IMR-90 (cell line): ENCODE data around the gene LRFN2. TPM values are rescaled to one million over a fixed set of nuclear protein-coding genes. Genes with fewer than 3 reads are reported as not detected.

Experiments
- ATAC-seq: fragments of 200-7000 bp; cut with Tn5 transposase; 2 replicates; pipeline ENCODE4 v1.9.1; 2020; ENCODE audit warnings: low read depth, mild to moderate bottlenecking, moderate library complexity
- BruUV-seq: library from RNA; stranded (reverse); fragments of 400-500 nt; replicated peaks from 2 replicates; lab custom pipeline; 2021; lab: Mats Ljungman, UMichigan
- CTCF ChIA-PET: fragments of 300-600 bp; formaldehyde crosslinking; extraction: SDS; loops from one replicate; lab custom pipeline; 2021; ENCODE audit warnings: antibody characterized with exemption; lab: Yijun Ruan, JAX
- POLR2A ChIA-PET: fragments of 300-600 bp; sonication (Branson Sonifier 250); formaldehyde crosslinking; loops from one replicate; lab custom pipeline; 2022; ENCODE audit warnings: antibody characterized with exemption; ENCODE audit not compliant: unreplicated experiment; lab: Charles Lee
- DNase-seq: peaks from one replicate; pipeline ENCODE4 v3.0.0; 2013
- H2AFZ ChIP-seq: replicated peaks from 2 replicates; pipeline ENCODE3; 2013; ENCODE audit warnings: low read length, mild to moderate bottlenecking; ENCODE audit not compliant: poor library complexity
- H2AK5ac ChIP-seq: 2 replicates; pipeline ENCODE4 v1.6.1; 2013; ENCODE audit warnings: low read depth, low read length, inconsistent platforms
- H2AK9ac ChIP-seq: replicated peaks from 2 replicates; pipeline ENCODE3; 2013; ENCODE audit warnings: mild to moderate bottlenecking, low read depth, low read length, moderate library complexity; ENCODE audit not compliant: poor library complexity
- H2BK120ac ChIP-seq: 2 replicates; pipeline ENCODE4 v1.6.1; 2013; ENCODE audit warnings: low read depth, low read length, inconsistent platforms
- H2BK15ac ChIP-seq: 3 replicates; pipeline ENCODE4 v1.6.1; 2013; ENCODE audit warnings: low read depth, low read length, inconsistent platforms
- H2BK20ac ChIP-seq: 2 replicates; pipeline ENCODE4 v1.6.1; 2013; ENCODE audit warnings: low read depth, mild to moderate bottlenecking, inconsistent platforms, low read length, moderate library complexity
- H2BK5ac ChIP-seq: 2 replicates; pipeline ENCODE4 v1.6.1; 2013; ENCODE audit warnings: mild to moderate bottlenecking, low read depth, low read length, inconsistent platforms; ENCODE audit not compliant: poor library complexity, severe bottlenecking
- H3K14ac ChIP-seq: replicated peaks from 2 replicates; pipeline ENCODE4 v1.6.1; 2013; ENCODE audit warnings: low read depth, low read length, inconsistent platforms
- H3K18ac ChIP-seq: 2 replicates; pipeline ENCODE4 v1.6.1; 2013; ENCODE audit warnings: low read depth, low read length, control low read depth
- H3K23ac ChIP-seq: 2 replicates; pipeline ENCODE4 v1.6.1; 2013; ENCODE audit warnings: low read depth, low read length, inconsistent platforms
- H3K27ac ChIP-seq: 2 replicates; pipeline ENCODE4 v1.5.1; 2013; ENCODE audit warnings: mild to moderate bottlenecking, control low read depth, low read length; ENCODE audit not compliant: insufficient read depth
- H3K27me3 ChIP-seq: 2 replicates; pipeline ENCODE4 v1.6.1; 2013; ENCODE audit warnings: low read length; ENCODE audit not compliant: control insufficient read depth, insufficient read depth
- H3K36me3 ChIP-seq: 2 replicates; pipeline ENCODE4 v1.6.1; 2013; ENCODE audit warnings: low read length, mixed read lengths; ENCODE audit not compliant: control insufficient read depth, insufficient read depth
- H3K4ac ChIP-seq: 2 replicates; pipeline ENCODE4 v1.6.1; 2013; ENCODE audit warnings: low read depth, low read length, inconsistent platforms
- H3K4me1 ChIP-seq: 2 replicates; pipeline ENCODE4 v1.6.1; 2013; ENCODE audit warnings: low read length, mixed read lengths; ENCODE audit not compliant: control insufficient read depth, insufficient read depth
- H3K4me2 ChIP-seq: 2 replicates; pipeline ENCODE4 v1.6.1; 2013; ENCODE audit warnings: low read depth, mild to moderate bottlenecking, control low read depth, low read length, moderate library complexity
- H3K4me3 ChIP-seq: 2 replicates; pipeline ENCODE4 v1.5.1; 2013; ENCODE audit warnings: low read depth, mild to moderate bottlenecking, control low read depth, low read length, moderate library complexity; ENCODE audit not compliant: insufficient read depth
- H3K56ac ChIP-seq: 2 replicates; pipeline ENCODE4 v1.6.1; 2013; ENCODE audit warnings: low read length, inconsistent platforms; ENCODE audit not compliant: insufficient read depth; ENCODE audit errors: extremely low read depth
- H3K79me1 ChIP-seq, 2 experiments: 2 replicates each; pipeline ENCODE4 v1.6.1; 2013; ENCODE audit warnings: low read length in 2 of 2, inconsistent platforms in 1 of 2, low read depth in 1 of 2
- H3K9ac ChIP-seq: 2 replicates; pipeline ENCODE4 v1.6.1; 2013; ENCODE audit warnings: low read depth, low read length, control low read depth
- H3K9me1 ChIP-seq: 2 replicates; pipeline ENCODE4 v1.6.1; 2013; ENCODE audit warnings: low read length, inconsistent platforms; ENCODE audit not compliant: insufficient read depth
- H3K9me3 ChIP-seq: 2 replicates; pipeline ENCODE4 v1.6.1; 2013; ENCODE audit warnings: low read length; ENCODE audit not compliant: control insufficient read depth, insufficient read depth
- H4K20me1 ChIP-seq: 2 replicates; pipeline ENCODE4 v1.6.1; 2013; ENCODE audit warnings: low read length, inconsistent platforms; ENCODE audit not compliant: insufficient read depth
- H4K5ac ChIP-seq: 2 replicates; pipeline ENCODE4 v1.6.1; 2013; ENCODE audit warnings: mild to moderate bottlenecking, low read depth, low read length, control low read depth
- H4K8ac ChIP-seq, 2 experiments: 2 replicates each; pipeline ENCODE4 v1.6.1; 2013; ENCODE audit warnings: low read depth in 2 of 2, low read length in 2 of 2, control low read depth in 1 of 2, inconsistent platforms in 1 of 2
- H4K91ac ChIP-seq: 2 replicates; pipeline ENCODE4 v1.6.1; 2013; ENCODE audit warnings: low read depth, low read length, inconsistent platforms; ENCODE audit not compliant: insufficient read depth
- FOS ChIP-seq: fragments of 150-350 bp; IDR thresholded peaks from 2 replicates; pipeline ENCODE4 v1.6.1; 2016; ENCODE audit warnings: low read depth, low read length
- MAFK ChIP-seq: IDR thresholded peaks from 2 replicates; pipeline ENCODE4 v1.6.1; 2012; ENCODE audit warnings: low read depth, low read length, improper control_type of control experiment
- RFX5 ChIP-seq: IDR thresholded peaks from 2 replicates; pipeline ENCODE4 v1.8.0; 2012; ENCODE audit warnings: low read depth, mild to moderate bottlenecking, low read length, moderate library complexity
- USF2 ChIP-seq: fragments of 150-350 bp; IDR thresholded peaks from 2 replicates; pipeline ENCODE4 v1.6.1; 2017; ENCODE audit warnings: mild to moderate bottlenecking, antibody characterized with exemption, low read length, low read depth
- WGBS, 2 experiments: methylation state at CpG; one replicate each; pipeline versions ENCODE4 v1.1.5 to v1.1.7; 2013; ENCODE audit warnings: missing lambda C conversion rate in 2 of 2; ENCODE audit not compliant: insufficient read length in 1 of 2; ENCODE audit errors: extremely low coverage in 2 of 2; 5-methylcytosine and 5-hydroxymethylcytosine counted together
- dilution Hi-C: fragments of 300-500 bp; cut with HindIII; formaldehyde crosslinking; loops from one replicate; pipeline ENCODE4 v1.14.3; 2018; ENCODE audit warnings: low sequenced_read_pairs; ENCODE audit not compliant: unreplicated experiment
- in situ Hi-C: fragments of 300-500 bp; cut with MboI; formaldehyde crosslinking; loops from 3 replicates; pipeline ENCODE4 v1.14.3; 2019; ENCODE audit warnings: low sequenced_read_pairs, inconsistent platforms, mixed read lengths
- intact Hi-C: fragments of 100-400 bp; cut with micrococcal nuclease; formaldehyde crosslinking; loops from 2 replicates; pipeline ENCODE4 v1.10.0; 2022
- polyA plus RNA-seq, 3 experiments: library from polyadenylated mRNA; depleted of rRNA; stranded (reverse); fragments of >200 nt; gene quantifications; 2 replicates each; pipeline ENCODE4 v1.2.3, GENCODE V29; 2012; ENCODE audit warnings: low replicate concordance in 1 of 3
- total RNA-seq: library from RNA; depleted of rRNA; stranded (reverse); fragments of >200 nt; gene quantifications from 2 replicates; pipeline ENCODE4 v1.2.3, GENCODE V29; 2012

LRFN2 gene
- total and polyA plus RNA-seq, 2 of the 4 experiments (the other 2 are of a cell fraction): not detected

DNA sequence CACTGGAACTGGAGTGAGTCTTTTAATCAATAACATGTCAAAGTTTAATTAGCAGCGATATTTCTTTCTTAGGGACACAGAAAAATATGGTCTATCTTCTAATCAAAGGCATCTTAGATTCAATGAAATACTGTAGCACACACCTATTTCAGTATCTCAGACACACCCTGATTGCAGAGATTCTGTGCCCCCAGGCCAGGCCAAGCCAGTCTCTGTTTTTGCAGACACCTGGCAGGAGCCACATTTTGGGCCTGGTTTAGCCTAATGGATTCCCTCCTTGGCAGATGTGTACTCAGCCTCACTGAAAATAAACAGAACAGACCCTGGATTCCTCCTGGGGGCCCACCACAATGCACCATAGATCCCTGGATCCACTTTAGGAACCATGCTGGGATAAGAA, 74.8 kb downstream of the LRFN2 start:
- POLR2A ChIA-PET: no interaction called here
- Histone ChIP-seq H3K56ac (no peak overlapping the region), H4K8ac (no peak overlapping the region), H3K23ac (no peak overlapping the region), H3K36me3 (no peaks in the 10 kb centered on the region), H3K4me2 (no peak overlapping the region), H3K4me3 (no peak overlapping the region), H2AK5ac (no peak overlapping the region), H4K20me1 (no peaks in the 10 kb centered on the region), H2BK5ac (no peak overlapping the region), H3K9ac (no peak overlapping the region), H2AFZ (no peak overlapping the region), H3K18ac (no peak overlapping the region), H2BK15ac (no peak overlapping the region), H3K27ac (no peak overlapping the region), H2BK20ac (no peak overlapping the region), H2AK9ac (no peak overlapping the region), H3K14ac (no peak overlapping the region), H3K9me3 (no peaks in the 10 kb centered on the region), H2BK120ac (no peak overlapping the region), H4K91ac (no peak overlapping the region), H3K9me1 (no peaks in the 10 kb centered on the region), H3K4me1 (no peaks in the 10 kb centered on the region), H3K79me1 (no peaks in the 10 kb centered on the region), H3K27me3 (no peaks in the 10 kb centered on the region), H3K4ac (no peak overlapping the region), H4K5ac (no peak overlapping the region)
- TF ChIP-seq USF2 (no peak), MAFK (no peak), RFX5 (no peak), FOS (no peak)
- DNase-seq: no peak
- CTCF ChIA-PET: no interaction called here
- 80% methylated on average over 1 of the region's 1 CpG; no CpG with 5 or more reads in 1 of the 2 experiments for WGBS, 2 experiments
- in situ Hi-C loops (no loop called here), dilution Hi-C loops (no loop called here), intact Hi-C loops (no loop called here)
- ATAC-seq: no peak
- no TSS peak for BruUV-seq
